T-helper 2 cell treated with Interferon-gamma antibody and Interleukin-4, amounts not matched to agents 5 μg/mL and 100 μg/mL, for 36 hours (primary cell): ENCODE results near the gene TMIE.

Experiments
- DNase-seq: peaks from one replicate; pipeline ENCODE4 v3.0.0; 2021; ENCODE audit warnings: low spot score
- H3K27ac Mint-ChIP-seq: one replicate; pipeline ENCODE4 v1.8.0; 2021; ENCODE audit warnings: mild to moderate bottlenecking, mixed read lengths
- H3K27me3 Mint-ChIP-seq: one replicate; pipeline ENCODE4 v1.8.0; 2021; ENCODE audit warnings: low read depth, mixed read lengths
- H3K36me3 Mint-ChIP-seq: one replicate; pipeline ENCODE4 v1.8.0; 2021; ENCODE audit warnings: low read depth, mixed read lengths
- H3K4me1 Mint-ChIP-seq: one replicate; pipeline ENCODE4 v1.8.0; 2021; ENCODE audit warnings: low read depth, mixed read lengths
- H3K4me3 Mint-ChIP-seq: one replicate; pipeline ENCODE4 v1.8.0; 2022; ENCODE audit warnings: mild to moderate bottlenecking, moderate library complexity, mixed read lengths
- H3K9me3 Mint-ChIP-seq: one replicate; pipeline ENCODE4 v1.8.0; 2021; ENCODE audit warnings: mixed read lengths

Gene TMIE

DNA sequence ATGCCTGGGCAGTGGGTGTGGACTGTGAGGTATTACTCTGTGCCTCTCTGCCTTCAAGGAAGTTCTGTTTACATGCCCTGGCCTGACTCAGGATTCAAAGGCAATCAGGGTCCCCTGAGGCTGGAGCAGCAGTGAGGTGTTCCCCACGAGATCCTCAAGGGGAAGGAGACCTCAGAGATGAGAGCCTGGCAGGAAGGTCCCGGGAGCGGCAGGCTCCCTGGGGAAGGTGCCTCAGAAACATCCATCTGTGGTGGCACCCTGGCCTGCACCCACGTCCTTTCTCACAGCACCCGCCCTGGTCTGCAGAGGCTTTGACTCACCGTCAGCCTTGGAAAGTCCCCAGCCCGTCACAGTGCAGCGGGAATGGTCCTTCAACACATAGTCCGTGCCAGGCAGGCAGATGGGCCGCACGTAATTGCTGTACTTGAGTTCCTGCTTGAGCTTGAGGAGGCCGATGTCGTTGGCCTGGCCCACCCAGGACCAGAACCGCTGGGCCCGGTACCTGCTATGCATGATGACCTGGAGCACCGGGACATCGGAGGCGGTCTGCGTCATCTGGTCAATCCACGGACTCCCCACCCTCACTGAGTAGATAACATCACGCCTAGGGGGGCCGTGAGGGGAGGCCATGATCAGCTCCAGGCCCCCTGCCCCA lies 12.8 kb downstream of the TMIE start:
- no peaks in the 10 kb centered on the region for H3K4me1 Mint-ChIP-seq
- no peaks in the 10 kb centered on the region for H3K9me3 Mint-ChIP-seq
- H3K36me3 Mint-ChIP-seq: no peaks in the 10 kb centered on the region
- DNase-seq: no peak
- no peak overlapping the region for H3K27ac Mint-ChIP-seq
- H3K4me3 Mint-ChIP-seq: no peak overlapping the region
- no peaks in the 10 kb centered on the region for H3K27me3 Mint-ChIP-seq

DNA sequence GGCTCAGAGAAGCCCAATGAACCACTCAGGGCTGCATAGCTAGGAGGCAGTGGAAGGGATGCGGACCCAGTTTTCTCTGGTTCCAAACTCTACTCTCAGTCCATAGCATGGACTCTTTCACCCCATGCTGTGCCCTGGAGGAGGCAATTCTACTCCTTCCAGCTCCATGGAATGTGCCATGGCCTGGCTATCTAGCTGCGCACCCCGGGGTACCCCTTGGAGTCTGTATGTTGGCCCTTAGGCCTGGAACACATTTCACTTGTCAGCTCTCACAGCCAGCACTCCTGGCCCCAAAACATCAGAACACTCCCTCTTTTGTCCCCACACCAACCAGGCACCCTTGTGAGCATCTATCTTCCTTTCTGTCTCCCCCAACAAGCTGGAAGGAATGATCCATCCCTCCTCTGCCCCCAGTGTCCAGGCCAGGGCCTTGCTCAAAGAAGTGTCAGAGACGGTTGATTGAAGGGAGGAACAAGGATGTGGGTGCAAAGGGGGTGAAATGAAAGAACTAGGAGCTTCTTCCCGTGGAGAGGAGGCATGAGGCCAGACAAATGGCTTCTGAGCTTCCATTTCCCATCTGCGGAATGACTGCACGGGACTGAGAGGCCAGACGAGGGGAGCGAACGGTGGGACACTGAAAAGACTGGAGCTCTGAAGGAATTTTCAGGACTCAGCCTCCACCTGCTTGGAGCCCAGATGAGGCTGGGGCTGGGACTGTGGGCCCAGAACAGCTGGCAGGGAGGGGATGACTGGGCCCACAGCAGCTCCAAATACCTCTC lies 13.7 kb downstream of the TMIE start:
- DNase-seq: no peak
- H3K9me3 Mint-ChIP-seq: no peaks in the 10 kb centered on the region
- no peaks in the 10 kb centered on the region for H3K36me3 Mint-ChIP-seq
- H3K27ac Mint-ChIP-seq: no peak overlapping the region
- H3K4me1 Mint-ChIP-seq: no peaks in the 10 kb centered on the region
- peaks cover under 1% of the 10 kb centered on the region for H3K27me3 Mint-ChIP-seq
- no peak overlapping the region for H3K4me3 Mint-ChIP-seq

- Mint-ChIP-seq H3K9me3 (no peaks in the 10 kb centered on the region), H3K27me3 (peaks cover 4% of the 10 kb centered on the region), H3K4me3 (no peak overlapping the region), H3K36me3 (no peaks in the 10 kb centered on the region), H3K4me1 (no peaks in the 10 kb centered on the region), H3K27ac (no peak overlapping the region)
- no peak for DNase-seq
Observed at GRCh38 chr3:46715507-46716175, 14.4 kb downstream of the TMIE start.

GRCh38 chr3:46716461-46717441 lies 15.6 kb downstream of the TMIE start:
- no peaks in the 10 kb centered on the region for H3K36me3 Mint-ChIP-seq
- H3K27me3 Mint-ChIP-seq: peaks cover 4% of the 10 kb centered on the region
- H3K27ac Mint-ChIP-seq: no peak overlapping the region
- no peak for DNase-seq
- H3K4me1 Mint-ChIP-seq: no peaks in the 10 kb centered on the region
- H3K9me3 Mint-ChIP-seq: no peaks in the 10 kb centered on the region
- H3K4me3 Mint-ChIP-seq: no peak overlapping the region

DNA sequence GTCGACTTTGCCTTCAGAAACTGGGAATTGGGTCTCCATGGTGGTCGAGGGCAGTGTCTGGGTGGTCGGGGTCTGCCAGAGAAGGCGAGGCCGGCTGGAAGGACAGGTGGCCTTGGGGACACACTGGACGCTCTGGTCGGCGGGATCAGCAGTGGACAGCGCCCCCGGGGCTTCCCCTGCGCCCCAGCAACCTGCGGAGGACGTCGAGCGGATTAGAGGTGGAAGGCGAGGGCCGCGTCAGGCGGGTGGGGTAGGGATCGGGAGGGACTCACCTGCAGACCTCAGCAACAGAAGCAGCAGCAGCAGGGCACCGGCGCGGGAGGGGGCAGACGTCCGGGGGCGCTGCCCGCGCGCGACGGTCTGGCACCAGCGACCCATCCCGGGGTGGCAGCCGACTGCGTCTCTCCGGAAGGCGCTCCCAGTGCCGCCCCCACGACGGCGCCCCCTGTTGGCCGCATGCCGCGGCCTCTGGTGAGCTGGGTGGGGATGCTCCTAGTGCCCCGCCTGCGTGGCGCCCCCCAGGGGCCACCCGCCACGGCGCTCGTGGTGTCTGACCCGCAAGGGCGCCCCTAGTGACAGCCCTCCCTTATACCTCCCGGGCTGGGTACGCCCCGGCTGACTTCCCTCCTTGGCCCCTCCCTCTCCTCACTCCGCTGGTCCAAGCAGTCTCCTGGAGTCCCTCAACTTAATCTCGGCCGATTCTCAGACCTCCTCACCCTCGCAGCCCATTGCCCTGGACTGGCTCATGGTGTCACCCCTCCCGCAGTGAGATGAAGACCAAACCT lies 16.4 kb downstream of the TMIE start, which contains the start of gene PRSS50:
Gene PRSS50, minus strand, starts transcription at position 423 of the 785 bp plus-strand sequence. Its CDS starts 45 bp downstream, at position 378.
- no peaks in the 10 kb centered on the region for H3K4me1 Mint-ChIP-seq
- no peak within 1 kb of the TSS for H3K4me3 Mint-ChIP-seq
- no peak within 1 kb of the TSS for H3K27ac Mint-ChIP-seq
- no peaks in the 10 kb centered on the region for H3K9me3 Mint-ChIP-seq
- H3K36me3 Mint-ChIP-seq: no peaks in the 10 kb centered on the region
- no peak for DNase-seq
- H3K27me3 Mint-ChIP-seq: peaks cover 4% of the 10 kb centered on the region

DNA sequence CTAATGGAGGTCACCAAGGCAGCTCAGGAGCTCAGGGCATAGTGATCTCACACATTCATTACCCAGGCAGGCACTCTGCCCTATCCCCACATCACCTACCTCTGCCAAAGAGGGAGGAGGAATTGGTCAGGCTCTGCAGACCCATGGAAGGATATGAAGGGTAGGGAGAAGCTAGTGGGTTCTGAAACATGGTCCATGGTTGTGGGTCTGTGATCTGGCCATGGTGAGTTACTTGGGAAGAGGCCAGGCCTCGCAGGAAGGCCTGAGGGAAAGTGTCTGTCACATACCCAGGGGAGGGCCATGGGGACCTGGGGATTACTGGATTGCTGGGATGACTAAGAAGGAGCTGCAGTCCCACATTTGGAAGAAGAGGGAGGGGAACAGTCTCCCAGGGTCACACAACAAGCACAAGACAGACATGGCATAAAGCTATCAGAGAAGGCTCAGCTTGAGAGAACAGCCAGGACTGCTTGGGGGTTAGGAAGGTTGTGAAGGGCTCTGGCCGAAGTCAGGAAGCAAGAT lies 17.9 kb downstream of the TMIE start:
- Mint-ChIP-seq H3K9me3 (no peaks in the 10 kb centered on the region), H3K36me3 (no peaks in the 10 kb centered on the region), H3K27me3 (peaks cover 4% of the 10 kb centered on the region), H3K4me1 (no peaks in the 10 kb centered on the region), H3K27ac (no peak overlapping the region), H3K4me3 (no peak overlapping the region)
- no peak for DNase-seq

- H3K36me3 Mint-ChIP-seq: no peaks in the 10 kb centered on the region
- no peaks in the 10 kb centered on the region for H3K4me1 Mint-ChIP-seq
- no peak overlapping the region for H3K27ac Mint-ChIP-seq
- H3K9me3 Mint-ChIP-seq: no peaks in the 10 kb centered on the region
- H3K27me3 Mint-ChIP-seq: peaks cover 4% of the 10 kb centered on the region
- H3K4me3 Mint-ChIP-seq: no peak overlapping the region
- DNase-seq: no peak
Observed at GRCh38 chr3:46719735-46720271, 18.6 kb downstream of the TMIE start.

- Mint-ChIP-seq H3K36me3 (no peaks in the 10 kb centered on the region), H3K27me3 (peaks cover 4% of the 10 kb centered on the region), H3K9me3 (no peaks in the 10 kb centered on the region), H3K4me3 (no peak overlapping the region), H3K27ac (no peak overlapping the region), H3K4me1 (no peaks in the 10 kb centered on the region)
- no peak for DNase-seq
Observed at GRCh38 chr3:46721009-46721408, 19.8 kb downstream of the TMIE start.

- no peak for DNase-seq
- Mint-ChIP-seq H3K27ac (no peak overlapping the region), H3K4me1 (no peaks in the 10 kb centered on the region), H3K9me3 (no peaks in the 10 kb centered on the region), H3K27me3 (peaks cover 10% of the 10 kb centered on the region), H3K4me3 (no peak overlapping the region), H3K36me3 (no peaks in the 10 kb centered on the region)
Observed at GRCh38 chr3:46722443-46722842, 21.3 kb downstream of the TMIE start.

- no peak overlapping the region for H3K27ac Mint-ChIP-seq
- DNase-seq: no peak
- H3K4me3 Mint-ChIP-seq: no peak overlapping the region
- H3K9me3 Mint-ChIP-seq: no peaks in the 10 kb centered on the region
- peaks cover 16% of the 10 kb centered on the region for H3K27me3 Mint-ChIP-seq
- no peaks in the 10 kb centered on the region for H3K36me3 Mint-ChIP-seq
- no peaks in the 10 kb centered on the region for H3K4me1 Mint-ChIP-seq
Observed at GRCh38 chr3:46724424-46724823, 23.2 kb downstream of the TMIE start.

- Mint-ChIP-seq H3K36me3 (no peaks in the 10 kb centered on the region), H3K27ac (no peak overlapping the region), H3K9me3 (no peaks in the 10 kb centered on the region), H3K4me3 (no peak overlapping the region), H3K4me1 (no peaks in the 10 kb centered on the region), H3K27me3 (peaks cover 14% of the 10 kb centered on the region)
- DNase-seq: no peak
Observed at GRCh38 chr3:46725621-46726314, 24.6 kb downstream of the TMIE start.

DNA sequence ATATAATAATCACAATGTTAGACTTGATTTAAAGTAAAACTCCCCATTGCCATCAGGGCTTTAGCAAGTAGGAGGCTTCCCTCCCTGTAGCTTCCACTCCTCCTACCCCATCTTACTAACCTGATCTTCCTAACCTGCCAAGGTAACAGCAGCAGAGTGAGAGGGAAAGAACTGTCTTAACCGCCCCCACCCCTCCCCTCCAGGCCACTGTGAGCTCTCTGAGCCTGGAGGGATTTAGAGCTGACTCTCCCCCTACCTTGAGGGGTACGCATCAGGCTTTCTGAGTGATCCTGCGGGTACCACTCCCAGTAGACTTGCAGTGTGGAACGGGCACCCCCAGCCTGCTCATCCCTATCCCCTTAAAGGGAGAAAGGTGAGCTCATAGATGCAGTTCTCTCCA lies 27.8 kb downstream of the TMIE start:
- Mint-ChIP-seq H3K27ac (no peak overlapping the region), H3K27me3 (peaks cover 20% of the 10 kb centered on the region), H3K4me1 (no peaks in the 10 kb centered on the region), H3K4me3 (no peak overlapping the region), H3K9me3 (no peaks in the 10 kb centered on the region), H3K36me3 (no peaks in the 10 kb centered on the region)
- DNase-seq: no peak
